Psoas muscle (tissue), 8 donors: Measurements from ENCODE around the gene SSBP2. TPM values are rescaled to one million over a fixed set of nuclear protein-coding genes. Genes with fewer than 3 reads are reported as not detected.

Experiments
- ATAC-seq, 4 donors: fragments of 200-7000 bp; cut with Tn5 transposase; one replicate each; pipeline ENCODE4 v1.9.1; 2020; ENCODE audit warnings: moderate library complexity in 3 of 4, mild to moderate bottlenecking in 2 of 4
- DNase-seq, 2 donors: peaks; one replicate each; pipeline ENCODE4 v3.0.0-alpha.2; 2020
- H3K27ac ChIP-seq: fragments of 200-600 bp; one replicate; pipeline ENCODE4 v1.8.0; 2022
- H3K27me3 ChIP-seq, 3 donors: fragments of 200-600 bp in 1 of 3; one replicate each; pipeline versions ENCODE4 v1.6.1 to v1.8.0; 2013 to 2022; ENCODE audit warnings: low read length in 2 of 3, mild to moderate bottlenecking in 2 of 3, moderate library complexity in 1 of 3; ENCODE audit not compliant: insufficient read depth in 3 of 3
- H3K36me3 ChIP-seq, 2 donors: fragments of 200-600 bp in 1 of 2; one replicate each; pipeline versions ENCODE4 v1.6.1 to v1.8.0; 2013 to 2022; ENCODE audit warnings: low read depth in 1 of 2, mild to moderate bottlenecking in 1 of 2, moderate library complexity in 1 of 2; ENCODE audit not compliant: insufficient read depth in 1 of 2
- H3K4me1 ChIP-seq: fragments of 200-600 bp; one replicate; pipeline ENCODE4 v1.8.0; 2022
- H3K4me3 ChIP-seq: fragments of 200-600 bp; one replicate; pipeline ENCODE4 v1.8.0; 2022; ENCODE audit warnings: mild to moderate bottlenecking
- H3K9me3 ChIP-seq: fragments of 200-600 bp; one replicate; pipeline ENCODE4 v1.8.0; 2022
- CTCF ChIP-seq: fragments of 200-600 bp; IDR thresholded peaks from one replicate; pipeline ENCODE4 v1.8.0; 2022; ENCODE audit warnings: antibody characterized with exemption
- WGBS, 3 donors: extraction: QIAGEN DNeasy Blood & Tissue Kit; methylation state at CpG; one replicate each; pipeline versions ENCODE4 v1.1.6 to v1.1.7; 2013; 5-methylcytosine and 5-hydroxymethylcytosine counted together
- intact Hi-C, 2 donors: fragments of 100-400 bp; cut with DNase I; formaldehyde crosslinking; loops; one replicate each; pipeline versions ENCODE4 v1.11.0 to v1.14.2; 2022
- polyA plus RNA-seq, 3 donors: library from polyadenylated mRNA; stranded (reverse); fragments of 200-250 nt; gene quantifications; one replicate each; pipeline ENCODE4 v1.2.3, GENCODE V29; 2013
- total RNA-seq, 4 donors: library from RNA; stranded (reverse); fragmentation: NEBNext Ultra II Directional in 2 of 4; extraction: Animal tissue kit (Norgen Biotek cat#: 25700) in 2 of 4; gene quantifications; one replicate each; pipeline versions ENCODE4 v1.2.1 to v1.2.4, GENCODE V29; 2021 to 2023
- donor health status: healthy with polysubstance abuse.
- donor health status: DM: no; HTN: no; CAD: no; lungs with moderate emphysema.
- donor health status: Bipolar disorder and iron deficiency.
- donor health status: healthy.
- donor health status: DM: yes; HTN: yes; CAD: no.
- donor health status: DM: no; HTN: no; CAD: no.
- donor health status: DM: no; HTN: no; CAD: no.
- donor health status: DM: yes; HTN: yes; CAD: no.

SSBP2 gene
- total and polyA plus RNA-seq, 7 donors: 18.2 to 42.6 (median 25.3) TPM

- TF ChIP-seq CTCF: no peak
- intact Hi-C loops: no loop called here
- Histone ChIP-seq H3K4me1 (no peaks in the 10 kb centered on the region), H3K9me3 (no peaks in the 10 kb centered on the region), H3K27me3 (no peaks in the 10 kb centered on the region), H3K36me3 (no peaks in the 10 kb centered on the region), H3K4me3 (no peak overlapping the region), H3K27ac (no peak overlapping the region)
- ATAC-seq (no peak), DNase-seq (no peak)
- 65 to 69% (median 67%) methylated on average over 8 of the region's 8 CpGs for WGBS, 3 donors
These were observed 16.2 kb upstream of the SSBP2 start for GRCh38 chr5:81767097-81767496.

GRCh38 chr5:81766611-81767010, 15.7 kb upstream of the SSBP2 start:
- no peak overlapping the region for H3K4me3 ChIP-seq
- no peak overlapping the region for H3K27ac ChIP-seq
- DNase-seq: no peak
- no peak for TF ChIP-seq CTCF
- WGBS, 3 donors: 83 to 87% (median 86%) methylated on average over 7 of the region's 7 CpGs
- no peaks in the 10 kb centered on the region for H3K9me3 ChIP-seq
- no peak for ATAC-seq
- no peaks in the 10 kb centered on the region for H3K27me3 ChIP-seq
- H3K36me3 ChIP-seq: no peaks in the 10 kb centered on the region
- no peaks in the 10 kb centered on the region for H3K4me1 ChIP-seq
- intact Hi-C loops: no loop called here

GRCh38 chr5:81763294-81763928, 12.5 kb upstream of the SSBP2 start:
- H3K9me3 ChIP-seq: no peaks in the 10 kb centered on the region
- H3K36me3 ChIP-seq: no peaks in the 10 kb centered on the region
- WGBS, 3 donors: 94 to 98% (median 95%) methylated on average over 4 of the region's 4 CpGs
- no peaks in the 10 kb centered on the region for H3K27me3 ChIP-seq
- TF ChIP-seq CTCF: no peak
- no peaks in the 10 kb centered on the region for H3K4me1 ChIP-seq
- ATAC-seq: no peak
- intact Hi-C loops: no loop called here
- H3K27ac ChIP-seq: no peak overlapping the region
- no peak for DNase-seq
- H3K4me3 ChIP-seq: no peak overlapping the region

GRCh38 chr5:81762853-81763252, 12.0 kb upstream of the SSBP2 start:
- Histone ChIP-seq H3K4me3 (no peak overlapping the region), H3K36me3 (no peaks in the 10 kb centered on the region), H3K9me3 (no peaks in the 10 kb centered on the region), H3K27ac (no peak overlapping the region), H3K27me3 (no peaks in the 10 kb centered on the region), H3K4me1 (no peaks in the 10 kb centered on the region)
- DNase-seq: no peak
- no peak for TF ChIP-seq CTCF
- ATAC-seq: no peak
- intact Hi-C loops: no loop called here
- WGBS, 3 donors: 89 to 92% (median 90%) methylated on average over 4 of the region's 4 CpGs

- Histone ChIP-seq H3K27me3 (no peaks in the 10 kb centered on the region), H3K4me1 (no peaks in the 10 kb centered on the region), H3K4me3 (no peak overlapping the region), H3K9me3 (no peaks in the 10 kb centered on the region), H3K27ac (no peak overlapping the region), H3K36me3 (no peaks in the 10 kb centered on the region)
- intact Hi-C loops: no loop called here
- WGBS, 3 donors: 82 to 90% (median 87%) methylated on average over 3 of the region's 3 CpGs
- no peak for TF ChIP-seq CTCF
- ATAC-seq (no peak), DNase-seq (no peak)
These were observed 11.5 kb upstream of the SSBP2 start for GRCh38 chr5:81762401-81762800.
